GM19193 (cell line): ENCODE measurements around the gene SLC35F2.

Source experiments
- POLR2A ChIP-seq: IDR thresholded peaks from 4 replicates; pipeline ENCODE4 v1.6.1; 2011; ENCODE audit not compliant: insufficient read depth, insufficient read length; ENCODE audit errors: extremely low read depth

SLC35F2 gene

GRCh38 chr11:107777110-107777509 lies 81.5 kb downstream of the SLC35F2 start:
- no peak for TF ChIP-seq POLR2A

- TF ChIP-seq POLR2A: no peak
Measured at GRCh38 chr11:107776062-107776461, 82.5 kb downstream of the SLC35F2 start.

GRCh38 chr11:107770551-107770951 lies 88.0 kb downstream of the SLC35F2 start:
- no peak for TF ChIP-seq POLR2A

- no peak for TF ChIP-seq POLR2A
Measured at GRCh38 chr11:107769189-107769588, 89.4 kb downstream of the SLC35F2 start.

- no peak for TF ChIP-seq POLR2A
Measured at GRCh38 chr11:107757661-107758060, 100.9 kb downstream of the SLC35F2 start.

GRCh38 chr11:107756553-107756952 lies 102.0 kb downstream of the SLC35F2 start:
- no peak for TF ChIP-seq POLR2A

GRCh38 chr11:107752949-107753822 lies 105.4 kb downstream of the SLC35F2 start:
- TF ChIP-seq POLR2A: no peak

GRCh38 chr11:107752508-107752907 lies 106.1 kb downstream of the SLC35F2 start:
- no peak for TF ChIP-seq POLR2A

- TF ChIP-seq POLR2A: no peak
Measured at GRCh38 chr11:107751082-107751481, 107.5 kb downstream of the SLC35F2 start.

- no peak for TF ChIP-seq POLR2A
Measured at GRCh38 chr11:107750313-107750712, 108.3 kb downstream of the SLC35F2 start.

- no peak for TF ChIP-seq POLR2A
Measured at GRCh38 chr11:107747622-107748021, 111.0 kb downstream of the SLC35F2 start.

- TF ChIP-seq POLR2A: no peak
Measured at GRCh38 chr11:107744736-107745135, 113.9 kb downstream of the SLC35F2 start.

GRCh38 chr11:107743191-107743590 lies 115.4 kb downstream of the SLC35F2 start:
- no peak for TF ChIP-seq POLR2A

GRCh38 chr11:107741044-107741823 lies 117.4 kb downstream of the SLC35F2 start:
- no peak for TF ChIP-seq POLR2A
